ENCODE results near the gene PMF1. TPM values are rescaled to one million over a fixed set of nuclear protein-coding genes. Genes with fewer than 3 reads are reported as not detected.
"Not testable (repeated sequence)": the region's sequence is repeated elsewhere in the genome, so short reads cannot be mapped to it uniquely, and the experiment has no call there.

The PMF1 gene
- total RNA-seq, 1 donor from 2014 or later = 57.0 TPM

GRCh38 chr1:156167536-156167935 lies 45.3 kb upstream of the PMF1 start:
- Mint-ChIP-seq H3K4me3 (ENCODE audit: unreplicated experiment) (no peak overlapping the region), H3K9me3 (ENCODE audit: unreplicated experiment) (no peaks in the 10 kb centered on the region), H3K36me3 (ENCODE audit: unreplicated experiment) (peaks cover 5% of the 10 kb centered on the region), H3K27me3 (ENCODE audit: unreplicated experiment) (no peaks in the 10 kb centered on the region), H3K4me1 (ENCODE audit: unreplicated experiment) (peaks cover 5% of the 10 kb centered on the region), H3K27ac (ENCODE audit: unreplicated experiment) (no peak overlapping the region)
- DNase-seq (ENCODE audit: extremely low spot score, unreplicated experiment) = no peak
- TF ChIP-seq, protein P1, sequence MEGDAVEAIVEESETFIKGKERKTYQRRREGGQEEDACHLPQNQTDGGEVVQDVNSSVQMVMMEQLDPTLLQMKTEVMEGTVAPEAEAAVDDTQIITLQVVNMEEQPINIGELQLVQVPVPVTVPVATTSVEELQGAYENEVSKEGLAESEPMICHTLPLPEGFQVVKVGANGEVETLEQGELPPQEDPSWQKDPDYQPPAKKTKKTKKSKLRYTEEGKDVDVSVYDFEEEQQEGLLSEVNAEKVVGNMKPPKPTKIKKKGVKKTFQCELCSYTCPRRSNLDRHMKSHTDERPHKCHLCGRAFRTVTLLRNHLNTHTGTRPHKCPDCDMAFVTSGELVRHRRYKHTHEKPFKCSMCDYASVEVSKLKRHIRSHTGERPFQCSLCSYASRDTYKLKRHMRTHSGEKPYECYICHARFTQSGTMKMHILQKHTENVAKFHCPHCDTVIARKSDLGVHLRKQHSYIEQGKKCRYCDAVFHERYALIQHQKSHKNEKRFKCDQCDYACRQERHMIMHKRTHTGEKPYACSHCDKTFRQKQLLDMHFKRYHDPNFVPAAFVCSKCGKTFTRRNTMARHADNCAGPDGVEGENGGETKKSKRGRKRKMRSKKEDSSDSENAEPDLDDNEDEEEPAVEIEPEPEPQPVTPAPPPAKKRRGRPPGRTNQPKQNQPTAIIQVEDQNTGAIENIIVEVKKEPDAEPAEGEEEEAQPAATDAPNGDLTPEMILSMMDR (IDR thresholded peaks at IDR 0.05) = no peak

DNA sequence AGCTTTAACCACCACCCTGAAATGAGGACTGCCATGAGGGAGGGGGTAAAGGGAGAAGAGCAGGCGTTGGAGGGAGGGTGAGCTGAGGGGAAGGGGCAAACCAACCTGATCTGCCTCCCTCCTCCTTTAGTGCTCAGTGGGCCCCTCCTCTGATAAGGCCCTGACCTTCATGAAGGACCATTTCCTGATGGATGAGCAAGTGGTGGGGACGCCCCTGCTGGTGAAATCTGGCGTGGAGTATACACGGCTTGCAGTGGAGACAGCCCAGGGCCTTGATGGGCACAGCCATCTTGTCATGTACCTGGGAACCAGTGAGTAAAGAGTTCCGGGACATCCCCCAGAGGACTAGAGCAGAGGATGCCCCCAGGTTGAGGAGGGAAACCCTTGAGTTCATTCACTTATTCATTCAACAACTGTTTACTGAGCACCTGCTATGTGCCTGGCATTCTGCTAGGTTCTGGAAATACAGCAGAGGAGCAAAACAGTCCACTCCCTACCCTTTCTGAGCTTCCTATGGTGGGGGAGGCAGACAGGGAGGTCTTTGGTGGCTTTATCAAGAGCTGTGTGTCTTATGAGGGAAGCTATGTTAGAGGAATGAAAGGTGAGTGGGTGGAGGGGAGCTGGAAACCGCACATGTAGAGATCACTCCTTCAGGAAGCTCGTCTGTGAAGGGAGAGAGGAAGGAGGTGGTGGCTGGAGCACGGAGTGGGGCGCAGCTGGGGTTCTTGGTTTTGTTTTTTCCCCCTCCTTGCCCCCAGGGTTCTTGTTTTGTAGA lies 39.9 kb upstream of the PMF1 start:
- H3K36me3 Mint-ChIP-seq (ENCODE audit: unreplicated experiment) = no peaks in the 10 kb centered on the region
- no peaks in the 10 kb centered on the region for H3K9me3 Mint-ChIP-seq (ENCODE audit: unreplicated experiment)
- no peak overlapping the region for H3K4me3 Mint-ChIP-seq (ENCODE audit: unreplicated experiment)
- H3K27me3 Mint-ChIP-seq (ENCODE audit: unreplicated experiment) = peaks cover 10% of the 10 kb centered on the region
- H3K27ac Mint-ChIP-seq (ENCODE audit: unreplicated experiment) = no peak overlapping the region
- no peak for DNase-seq (ENCODE audit: extremely low spot score, unreplicated experiment)
- TF ChIP-seq, protein P1 (IDR thresholded peaks at IDR 0.05) = no peak
- H3K4me1 Mint-ChIP-seq (ENCODE audit: unreplicated experiment) = no peaks in the 10 kb centered on the region

DNA sequence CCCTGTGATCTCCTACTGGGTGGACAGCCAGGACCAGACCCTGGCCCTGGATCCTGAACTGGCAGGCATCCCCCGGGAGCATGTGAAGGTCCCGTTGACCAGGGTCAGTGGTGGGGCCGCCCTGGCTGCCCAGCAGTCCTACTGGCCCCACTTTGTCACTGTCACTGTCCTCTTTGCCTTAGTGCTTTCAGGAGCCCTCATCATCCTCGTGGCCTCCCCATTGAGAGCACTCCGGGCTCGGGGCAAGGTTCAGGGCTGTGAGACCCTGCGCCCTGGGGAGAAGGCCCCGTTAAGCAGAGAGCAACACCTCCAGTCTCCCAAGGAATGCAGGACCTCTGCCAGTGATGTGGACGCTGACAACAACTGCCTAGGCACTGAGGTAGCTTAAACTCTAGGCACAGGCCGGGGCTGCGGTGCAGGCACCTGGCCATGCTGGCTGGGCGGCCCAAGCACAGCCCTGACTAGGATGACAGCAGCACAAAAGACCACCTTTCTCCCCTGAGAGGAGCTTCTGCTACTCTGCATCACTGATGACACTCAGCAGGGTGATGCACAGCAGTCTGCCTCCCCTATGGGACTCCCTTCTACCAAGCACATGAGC lies 36.1 kb upstream of the PMF1 start:
- no peak for DNase-seq (ENCODE audit: extremely low spot score, unreplicated experiment)
- H3K27ac Mint-ChIP-seq (ENCODE audit: unreplicated experiment) = no peak overlapping the region
- no peaks in the 10 kb centered on the region for H3K36me3 Mint-ChIP-seq (ENCODE audit: unreplicated experiment)
- H3K27me3 Mint-ChIP-seq (ENCODE audit: unreplicated experiment) = peaks cover 23% of the 10 kb centered on the region
- TF ChIP-seq, protein P1 (IDR thresholded peaks at IDR 0.05) = no peak
- H3K4me3 Mint-ChIP-seq (ENCODE audit: unreplicated experiment) = no peak overlapping the region
- H3K9me3 Mint-ChIP-seq (ENCODE audit: unreplicated experiment) = no peaks in the 10 kb centered on the region
- no peaks in the 10 kb centered on the region for H3K4me1 Mint-ChIP-seq (ENCODE audit: unreplicated experiment)

GRCh38 chr1:156177919-156178654 lies 34.7 kb upstream of the PMF1 start:
- Mint-ChIP-seq H3K4me3 (ENCODE audit: unreplicated experiment) (no peak overlapping the region), H3K27ac (ENCODE audit: unreplicated experiment) (no peak overlapping the region), H3K9me3 (ENCODE audit: unreplicated experiment) (no peaks in the 10 kb centered on the region), H3K36me3 (ENCODE audit: unreplicated experiment) (no peaks in the 10 kb centered on the region), H3K27me3 (ENCODE audit: unreplicated experiment) (peaks cover 26% of the 10 kb centered on the region), H3K4me1 (ENCODE audit: unreplicated experiment) (no peaks in the 10 kb centered on the region)
- no peak for DNase-seq (ENCODE audit: extremely low spot score, unreplicated experiment)
- TF ChIP-seq, protein P1 (IDR thresholded peaks at IDR 0.05) = no peak

- no peak overlapping the region for H3K4me3 Mint-ChIP-seq (ENCODE audit: unreplicated experiment)
- H3K4me1 Mint-ChIP-seq (ENCODE audit: unreplicated experiment) = no peaks in the 10 kb centered on the region
- H3K27ac Mint-ChIP-seq (ENCODE audit: unreplicated experiment) = no peak overlapping the region
These were observed 32.3 kb upstream of the PMF1 start for GRCh38 chr1:156180471-156180870.

GRCh38 chr1:156181391-156181924 lies 31.3 kb upstream of the PMF1 start:
- not testable (repeated sequence) for H3K9me3 Mint-ChIP-seq (ENCODE audit: unreplicated experiment); H3K36me3 Mint-ChIP-seq (ENCODE audit: unreplicated experiment); H3K4me3 Mint-ChIP-seq (ENCODE audit: unreplicated experiment); DNase-seq (ENCODE audit: extremely low spot score, unreplicated experiment); H3K4me1 Mint-ChIP-seq (ENCODE audit: unreplicated experiment); H3K27ac Mint-ChIP-seq (ENCODE audit: unreplicated experiment)
- H3K27me3 Mint-ChIP-seq (ENCODE audit: unreplicated experiment) = peaks cover 20% of the 10 kb centered on the region

More at GRCh38 chr1:156180471-156180870, 32.3 kb upstream of the PMF1 start:
- TF ChIP-seq, protein P1 (IDR thresholded peaks at IDR 0.05) = no peak
- no peaks in the 10 kb centered on the region for H3K9me3 Mint-ChIP-seq (ENCODE audit: unreplicated experiment)
- DNase-seq (ENCODE audit: extremely low spot score, unreplicated experiment) = no peak
- no peaks in the 10 kb centered on the region for H3K36me3 Mint-ChIP-seq (ENCODE audit: unreplicated experiment)
- H3K27me3 Mint-ChIP-seq (ENCODE audit: unreplicated experiment) = peaks cover 20% of the 10 kb centered on the region

All from osteocyte (in vitro differentiated cells).